ENCODE results near the gene FBXO5.
"Not testable (repeated sequence)": the region's sequence is repeated elsewhere in the genome, so short reads cannot be mapped to it uniquely, and the experiment has no call there.

FBXO5 gene, protein sequence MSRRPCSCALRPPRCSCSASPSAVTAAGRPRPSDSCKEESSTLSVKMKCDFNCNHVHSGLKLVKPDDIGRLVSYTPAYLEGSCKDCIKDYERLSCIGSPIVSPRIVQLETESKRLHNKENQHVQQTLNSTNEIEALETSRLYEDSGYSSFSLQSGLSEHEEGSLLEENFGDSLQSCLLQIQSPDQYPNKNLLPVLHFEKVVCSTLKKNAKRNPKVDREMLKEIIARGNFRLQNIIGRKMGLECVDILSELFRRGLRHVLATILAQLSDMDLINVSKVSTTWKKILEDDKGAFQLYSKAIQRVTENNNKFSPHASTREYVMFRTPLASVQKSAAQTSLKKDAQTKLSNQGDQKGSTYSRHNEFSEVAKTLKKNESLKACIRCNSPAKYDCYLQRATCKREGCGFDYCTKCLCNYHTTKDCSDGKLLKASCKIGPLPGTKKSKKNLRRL

GRCh38 chr6:152982904-152983636 lies at the start of gene FBXO5:
Gene FBXO5, minus strand, starts transcription at chr6:152983041. Its CDS starts 82 bp downstream, at chr6:152982959.
- DNase-seq, result peak; percentile 96

- peak; percentile 27 for DNase-seq
Observed at GRCh38 chr6:153032255-153032882, 49.5 kb upstream of the FBXO5 start.

DNA sequence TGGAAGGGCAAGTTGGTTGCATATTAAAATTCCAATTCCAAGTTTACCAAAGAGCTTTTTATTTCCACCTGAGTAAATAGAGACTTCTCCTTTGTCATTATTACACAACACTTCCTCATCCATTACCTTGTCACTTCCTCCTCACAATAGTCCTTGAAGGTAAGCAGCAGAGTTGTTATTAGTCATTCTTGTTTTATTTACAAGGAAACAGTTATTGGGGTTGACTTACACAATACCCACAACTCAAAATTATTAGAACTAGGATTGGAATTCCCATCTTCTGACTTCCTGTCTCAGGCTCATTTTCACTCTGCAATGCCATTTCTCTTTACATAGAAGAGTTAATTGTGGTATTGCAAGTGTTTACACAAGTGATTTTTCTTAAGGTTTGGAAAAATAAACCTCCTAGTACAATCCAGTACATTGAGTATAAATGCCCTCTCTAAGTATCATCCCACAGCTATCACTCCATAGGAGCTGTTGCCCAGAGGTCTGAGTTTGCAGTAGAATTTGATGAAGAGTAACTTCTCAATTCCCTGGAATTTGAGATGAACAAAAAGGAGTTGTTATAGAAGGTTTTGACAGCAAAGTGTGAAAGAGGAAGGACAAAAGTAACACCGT lies 48.6 kb upstream of the FBXO5 start:
- no peak for DNase-seq

- DNase-seq, result no peak
Observed at GRCh38 chr6:153028963-153029362, 46.1 kb upstream of the FBXO5 start.

- no peak for DNase-seq
Observed at GRCh38 chr6:153028286-153028685, 45.4 kb upstream of the FBXO5 start.

- no peak for DNase-seq
Observed at GRCh38 chr6:153027480-153027879, 44.6 kb upstream of the FBXO5 start.

DNA sequence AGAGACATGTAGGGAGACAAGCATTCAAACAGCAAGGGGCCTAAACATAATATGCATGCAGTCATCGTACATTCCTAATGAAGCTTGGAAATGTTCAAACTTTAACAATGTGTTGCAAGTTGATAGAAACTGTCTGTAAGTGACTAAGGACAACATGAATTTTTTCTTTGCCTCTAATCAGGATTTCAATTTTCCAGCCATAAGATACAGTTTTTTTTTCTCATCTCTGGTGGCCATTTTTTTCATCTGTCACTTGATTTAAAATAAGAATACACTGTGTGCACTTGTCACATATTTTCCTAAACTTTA lies 41.8 kb upstream of the FBXO5 start:
- DNase-seq, result no peak

DNA sequence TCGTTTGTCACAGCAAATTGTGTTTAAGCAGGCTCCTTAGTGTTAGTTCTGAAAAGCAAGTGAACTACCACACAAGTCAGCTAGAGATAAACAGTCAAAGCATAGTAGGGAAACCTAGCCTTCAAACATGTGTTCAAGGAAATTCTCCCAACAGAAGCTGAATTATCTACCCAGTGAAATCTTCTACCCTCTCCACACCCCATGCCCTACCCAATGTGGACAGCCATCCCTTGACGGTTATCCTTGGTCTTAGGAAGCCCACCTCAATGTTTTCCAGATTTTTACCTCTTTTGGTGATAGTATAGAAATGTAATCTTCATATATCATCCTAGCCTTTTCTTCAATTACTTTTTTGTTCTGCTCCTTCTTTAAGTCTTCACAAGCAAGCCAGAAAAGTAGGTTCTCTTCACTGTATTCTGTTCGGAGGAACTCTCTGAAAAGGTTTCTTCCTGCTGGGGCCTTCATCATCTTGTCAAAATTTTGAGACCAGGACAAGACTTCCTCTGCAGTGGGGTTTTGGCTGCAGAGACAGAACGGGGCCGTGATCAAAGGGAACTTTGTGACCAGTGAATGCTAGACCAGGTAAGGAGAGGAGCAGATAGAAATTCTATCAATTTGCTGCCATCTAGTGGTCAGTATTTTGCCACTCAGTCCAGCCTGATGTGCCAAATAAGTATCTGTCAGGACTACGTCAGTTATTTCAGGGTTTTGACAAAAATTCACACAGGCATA lies 41.3 kb upstream of the FBXO5 start:
- peak; percentile 36 for DNase-seq

GRCh38 chr6:153018355-153018754 lies 35.5 kb upstream of the FBXO5 start:
- DNase-seq, result no peak

- no peak for DNase-seq
Observed at GRCh38 chr6:153016846-153017245, 34.0 kb upstream of the FBXO5 start.

DNA sequence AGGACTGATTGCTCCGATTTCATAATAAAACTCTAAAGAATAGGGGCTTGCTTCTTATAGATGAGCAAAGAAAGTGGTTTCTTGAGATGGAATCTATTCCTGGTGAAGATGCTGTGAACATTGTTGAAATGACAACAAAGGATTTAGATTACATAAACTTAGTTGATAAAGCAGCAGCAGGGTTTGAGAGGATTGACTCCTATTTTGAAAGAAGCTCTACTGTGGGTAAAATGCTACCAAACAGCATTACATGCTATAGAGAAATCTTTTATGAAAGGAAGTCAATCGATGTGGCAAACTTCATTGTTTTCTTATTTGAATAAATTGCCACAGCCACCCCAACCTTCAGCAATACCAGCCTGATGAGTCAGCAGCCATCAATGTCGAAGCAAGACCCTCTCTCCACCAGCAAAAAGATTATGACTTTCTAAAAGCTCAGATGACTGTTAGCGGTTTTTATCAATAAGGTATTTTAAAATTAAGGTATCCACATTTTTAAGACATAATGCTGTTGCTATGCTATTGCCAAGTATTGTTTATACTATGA lies 32.3 kb upstream of the FBXO5 start:
- no peak for DNase-seq

DNA sequence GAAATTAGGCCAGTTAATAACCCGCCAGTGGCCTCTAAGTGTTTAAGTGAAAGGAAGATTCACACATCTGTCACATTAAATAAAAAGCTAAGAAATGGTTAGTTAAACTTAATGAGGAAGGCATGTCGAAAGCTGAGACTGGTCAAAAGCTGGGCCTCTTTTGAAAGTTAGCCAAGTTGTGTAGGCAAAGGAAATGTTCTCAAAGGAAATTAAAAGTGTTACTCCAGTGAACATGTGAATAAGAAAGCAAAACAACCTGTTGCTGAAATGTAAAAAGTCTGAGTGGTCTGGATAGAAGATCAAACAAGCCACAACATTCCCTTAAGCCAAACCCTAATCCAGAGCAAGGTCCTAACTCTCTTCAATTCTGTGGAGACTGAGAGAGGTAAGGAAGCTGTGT lies 30.6 kb upstream of the FBXO5 start:
- no peak for DNase-seq

DNA sequence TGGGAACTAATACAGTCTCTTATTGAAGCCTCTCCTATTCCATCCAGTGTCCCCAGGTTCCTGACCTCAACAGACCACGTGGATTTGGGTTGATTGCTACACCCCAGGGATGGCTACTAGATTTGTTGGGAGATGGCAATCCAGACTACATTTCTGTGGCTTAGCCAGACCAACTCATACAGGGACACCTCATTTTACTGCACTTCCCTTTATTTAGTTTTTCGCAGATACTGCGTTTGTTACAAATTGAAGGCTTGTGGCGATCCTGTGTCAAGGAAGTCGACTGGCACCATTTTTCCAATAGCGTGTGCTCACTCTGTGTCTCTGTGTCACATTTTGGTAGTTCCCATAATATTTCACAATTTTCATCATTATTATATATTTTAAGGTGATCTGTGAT lies 30.0 kb upstream of the FBXO5 start:
- no peak for DNase-seq

GRCh38 chr6:153003366-153003690 lies 20.5 kb upstream of the FBXO5 start:
- DNase-seq, result no peak

DNA sequence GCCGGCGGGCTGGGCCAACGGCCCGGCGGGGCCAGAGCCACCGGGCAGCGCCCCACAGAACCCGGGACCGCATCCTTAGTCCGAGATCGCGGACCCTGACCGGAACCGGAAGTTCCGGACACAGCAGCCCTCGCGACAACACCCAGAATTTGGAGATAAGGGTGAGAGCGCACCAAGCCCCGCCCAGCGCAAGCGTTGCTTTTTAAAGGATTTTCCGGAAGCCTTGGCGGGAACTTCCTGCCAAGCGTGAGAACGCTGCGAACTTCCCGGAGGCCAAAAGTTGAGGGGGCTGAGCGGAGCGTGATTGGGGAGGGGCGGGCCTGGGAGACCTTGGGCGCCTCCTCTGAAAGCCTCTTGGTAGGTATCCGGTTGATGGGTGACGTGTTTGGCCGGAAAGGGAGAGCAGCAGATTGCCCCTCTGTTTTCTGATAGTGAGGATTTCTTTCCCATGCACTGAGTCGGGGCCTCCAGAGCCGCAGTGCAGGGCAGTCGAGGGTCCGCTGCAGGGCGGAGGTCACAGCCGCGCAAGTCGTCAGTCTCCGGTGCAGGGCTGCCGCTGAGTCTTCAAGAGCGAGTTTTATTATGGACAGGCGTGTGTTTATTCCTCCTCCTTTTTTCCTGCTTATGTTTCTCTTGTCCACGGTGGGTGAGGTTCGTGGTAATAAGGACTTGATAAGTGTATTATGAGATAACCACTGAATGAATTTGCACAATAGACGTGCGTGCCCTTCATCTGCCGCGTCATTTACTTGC lies 19.9 kb upstream of the FBXO5 start, which contains the start of gene MTRF1L:
Gene MTRF1L, minus strand, starts transcription at position 97 of the 753 bp plus-strand sequence. Its CDS starts 24 bp downstream, at position 73.
- peak; percentile 96 for DNase-seq

DNA sequence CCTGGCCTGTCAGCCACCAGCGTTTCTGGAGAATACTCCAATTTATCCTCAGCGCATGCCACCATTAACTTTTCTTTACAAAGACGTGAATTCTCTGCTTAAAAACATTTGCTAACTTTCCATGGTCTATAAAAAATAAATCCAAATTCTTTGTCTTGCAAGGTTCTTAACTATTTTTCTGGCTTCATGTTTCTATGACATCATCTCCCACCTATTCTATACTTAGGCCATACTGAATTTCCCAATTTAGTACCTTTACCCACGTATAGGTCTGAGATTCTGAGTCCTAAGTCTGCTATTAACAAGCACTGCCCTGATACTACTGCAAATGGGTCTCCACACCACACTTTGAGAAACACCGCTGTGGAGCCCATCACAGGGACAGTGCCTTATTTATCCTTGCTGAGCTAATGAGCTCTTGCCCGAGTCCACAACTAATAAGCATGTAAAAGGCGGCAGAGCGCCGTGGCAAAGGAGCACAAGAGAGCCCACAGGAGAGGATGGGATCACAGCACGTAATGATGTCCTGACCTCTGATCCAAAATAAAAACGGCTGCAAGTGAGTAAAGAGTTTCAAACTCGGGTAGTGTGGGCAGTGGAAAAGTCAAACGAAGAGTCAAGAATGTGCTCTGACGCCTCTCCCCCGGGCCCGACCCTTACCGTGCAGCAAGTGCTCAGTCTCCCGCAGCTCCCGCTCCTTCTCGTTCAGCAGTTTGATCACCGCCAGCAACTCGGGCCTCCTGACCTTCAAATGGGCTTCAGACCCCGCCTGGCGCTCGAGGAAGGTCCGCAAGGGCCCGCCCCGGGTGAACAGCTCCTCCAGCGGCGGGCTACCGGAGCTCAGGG lies 19.1 kb upstream of the FBXO5 start:
- DNase-seq, result peak; percentile 18

- DNase-seq, result not testable (repeated sequence)
Observed at GRCh38 chr6:153000790-153001189, 17.9 kb upstream of the FBXO5 start.

GRCh38 chr6:153000243-153000642 lies 17.4 kb upstream of the FBXO5 start:
- DNase-seq, result no peak

DNA sequence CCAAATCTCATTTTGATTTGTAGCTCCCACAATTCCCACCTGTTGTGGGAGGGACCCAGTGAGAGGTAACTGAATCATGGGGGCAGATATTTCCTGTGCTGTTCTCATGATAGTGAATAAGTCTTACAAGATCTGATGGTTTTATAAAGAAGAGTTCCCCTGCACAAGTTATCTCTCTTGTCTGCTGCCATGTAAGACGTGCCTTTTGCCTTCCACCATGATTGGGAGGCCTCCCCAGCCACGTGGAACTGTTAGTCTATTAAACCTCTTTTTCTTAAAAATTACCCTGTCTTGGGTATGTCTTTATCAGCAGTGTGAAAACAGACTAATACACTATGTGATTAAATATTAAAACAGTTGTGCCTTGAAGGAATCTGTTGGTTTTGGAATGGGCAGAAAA lies 16.7 kb upstream of the FBXO5 start:
- DNase-seq, result not testable (repeated sequence)

DNA sequence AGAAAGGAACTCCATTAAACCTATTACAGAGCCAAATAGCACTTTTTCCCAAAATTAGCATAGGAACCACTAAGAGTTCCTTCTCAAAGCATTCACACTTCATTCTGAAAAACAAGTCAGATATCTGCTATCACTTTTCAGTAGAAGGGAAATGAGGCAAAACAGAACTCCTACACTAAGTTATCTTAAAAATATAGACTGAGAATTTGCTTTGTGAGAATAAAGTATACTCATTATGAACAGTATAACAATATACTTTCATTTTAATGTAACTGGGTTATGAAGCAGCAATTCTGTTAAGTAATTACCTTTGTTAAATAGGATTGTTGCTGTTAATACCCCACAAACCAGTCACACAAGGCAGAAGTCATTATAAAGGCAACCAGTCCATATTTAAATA lies 11.0 kb upstream of the FBXO5 start:
- DNase-seq, result no peak

DNA sequence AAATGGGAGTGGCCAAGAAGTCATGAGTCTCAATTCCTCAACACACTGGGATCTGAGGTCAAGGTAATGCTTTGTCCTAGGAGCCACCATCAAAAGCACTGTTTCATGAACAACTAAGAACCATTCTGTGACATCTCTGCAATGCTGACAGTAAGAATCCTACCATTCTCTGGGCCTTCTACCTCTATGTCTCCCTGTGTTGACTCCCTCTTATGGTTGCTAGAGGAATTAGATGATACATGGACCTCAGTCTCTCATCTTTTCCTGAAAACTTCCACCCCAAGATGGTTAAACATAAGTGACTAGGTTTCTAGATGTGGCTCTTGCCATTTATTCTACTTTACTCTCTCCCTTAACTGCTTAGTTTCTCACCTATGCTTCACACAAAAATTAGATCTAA lies 10.6 kb upstream of the FBXO5 start:
- DNase-seq, result no peak
